GM19351 (cell line): Measurements from ENCODE around the gene KCNMB3.

Experiments
- ATAC-seq: cut with Tn5 transposase; IDR thresholded peaks from one replicate; pipeline ENCODE4 v1.9.1; 2021; ENCODE audit warnings: mild to moderate bottlenecking, moderate library complexity; ENCODE audit not compliant: unreplicated experiment

KCNMB3 gene

GRCh38 chr3:179200790-179201189, 50.1 kb downstream of the KCNMB3 start:
- ATAC-seq: no peak

GRCh38 chr3:179196700-179197099, 54.2 kb downstream of the KCNMB3 start:
- ATAC-seq: no peak

- ATAC-seq: peak; percentile 86
Observed at GRCh38 chr3:179196098-179196497, 54.8 kb downstream of the KCNMB3 start.

GRCh38 chr3:179194931-179195330, 56.0 kb downstream of the KCNMB3 start:
- ATAC-seq: no peak
